ENCODE data around the gene SMYD1.

SMYD1 gene

DNA sequence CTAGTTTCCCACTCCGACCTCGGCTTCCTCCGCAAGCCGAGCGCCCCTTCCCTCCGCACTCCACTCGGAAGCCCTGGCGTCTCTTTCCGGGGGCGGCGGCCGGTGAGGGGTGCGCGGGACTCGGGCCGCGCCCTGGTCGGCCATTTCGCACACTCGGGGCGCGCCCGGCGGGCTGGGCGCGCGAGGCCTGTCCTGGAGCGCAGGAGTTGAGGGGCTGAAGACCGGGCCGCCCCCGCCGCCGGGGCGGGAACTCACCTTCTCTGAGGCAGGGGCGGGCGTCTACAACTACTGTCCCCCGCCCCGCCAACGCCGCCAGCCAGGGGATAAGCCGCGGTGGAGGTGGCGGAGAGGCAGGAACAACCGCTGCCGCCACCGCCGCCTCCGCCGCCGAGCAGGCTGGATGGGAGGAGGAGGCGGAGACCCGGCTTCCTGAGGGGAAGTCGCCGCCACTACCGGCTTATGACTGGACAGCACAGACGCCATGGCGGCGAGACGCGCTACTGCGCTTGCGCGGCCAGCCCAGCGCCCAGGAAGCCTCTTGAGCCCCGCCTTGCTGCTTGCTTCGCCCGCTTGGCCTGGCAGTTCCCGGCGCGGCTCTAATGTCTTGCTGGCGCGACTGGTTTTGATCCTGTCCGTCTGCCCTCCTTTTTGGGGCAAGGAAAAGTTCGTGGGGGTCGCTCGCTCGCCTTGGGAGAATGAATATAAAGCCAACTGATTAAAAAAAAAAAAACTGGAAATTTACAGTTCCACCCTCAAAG is 12.1 kb upstream of the SMYD1 start, which contains the start of gene KRCC1:
Gene KRCC1 (minus strand): TSS at position 413 of the 758 bp plus-strand sequence. CDS start 27,220 bp downstream, outside the sequence.
- TF ChIP-seq, protein P1, sequence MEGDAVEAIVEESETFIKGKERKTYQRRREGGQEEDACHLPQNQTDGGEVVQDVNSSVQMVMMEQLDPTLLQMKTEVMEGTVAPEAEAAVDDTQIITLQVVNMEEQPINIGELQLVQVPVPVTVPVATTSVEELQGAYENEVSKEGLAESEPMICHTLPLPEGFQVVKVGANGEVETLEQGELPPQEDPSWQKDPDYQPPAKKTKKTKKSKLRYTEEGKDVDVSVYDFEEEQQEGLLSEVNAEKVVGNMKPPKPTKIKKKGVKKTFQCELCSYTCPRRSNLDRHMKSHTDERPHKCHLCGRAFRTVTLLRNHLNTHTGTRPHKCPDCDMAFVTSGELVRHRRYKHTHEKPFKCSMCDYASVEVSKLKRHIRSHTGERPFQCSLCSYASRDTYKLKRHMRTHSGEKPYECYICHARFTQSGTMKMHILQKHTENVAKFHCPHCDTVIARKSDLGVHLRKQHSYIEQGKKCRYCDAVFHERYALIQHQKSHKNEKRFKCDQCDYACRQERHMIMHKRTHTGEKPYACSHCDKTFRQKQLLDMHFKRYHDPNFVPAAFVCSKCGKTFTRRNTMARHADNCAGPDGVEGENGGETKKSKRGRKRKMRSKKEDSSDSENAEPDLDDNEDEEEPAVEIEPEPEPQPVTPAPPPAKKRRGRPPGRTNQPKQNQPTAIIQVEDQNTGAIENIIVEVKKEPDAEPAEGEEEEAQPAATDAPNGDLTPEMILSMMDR (conservative IDR thresholded peaks at IDR 0.05; ENCODE audit: low read depth, low read length) = no peak
- DNase-seq (ENCODE audit: low read depth) = peak; percentile 89
- peak within 1 kb of the TSS; percentile 95 for H3K4me3 ChIP-seq (ENCODE audit: low read length)

DNA sequence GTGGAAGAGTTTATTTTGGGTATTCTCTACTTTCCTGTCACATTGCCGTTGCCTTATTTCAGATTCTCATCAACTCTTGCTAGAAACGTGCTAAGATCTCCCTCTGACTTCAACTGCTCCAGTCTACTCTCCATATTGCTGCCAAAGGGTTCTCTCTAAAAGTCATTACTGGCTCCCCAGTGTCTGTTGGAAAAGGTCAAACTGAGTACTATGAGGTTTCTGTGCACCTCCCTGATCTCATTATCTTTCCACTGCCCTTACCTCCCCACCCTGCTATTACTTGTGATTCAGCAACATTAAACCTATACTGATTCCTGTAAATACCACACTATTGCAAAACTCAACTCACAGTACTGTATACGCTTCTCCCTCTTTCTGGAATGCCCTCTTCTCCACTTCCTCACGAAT is 10.2 kb upstream of the SMYD1 start:
- TF ChIP-seq, protein P1 (conservative IDR thresholded peaks at IDR 0.05; ENCODE audit: low read depth, low read length) = no peak
- DNase-seq (ENCODE audit: low read depth) = no peak
- H3K4me3 ChIP-seq (ENCODE audit: low read length) = no peak overlapping the region

DNA sequence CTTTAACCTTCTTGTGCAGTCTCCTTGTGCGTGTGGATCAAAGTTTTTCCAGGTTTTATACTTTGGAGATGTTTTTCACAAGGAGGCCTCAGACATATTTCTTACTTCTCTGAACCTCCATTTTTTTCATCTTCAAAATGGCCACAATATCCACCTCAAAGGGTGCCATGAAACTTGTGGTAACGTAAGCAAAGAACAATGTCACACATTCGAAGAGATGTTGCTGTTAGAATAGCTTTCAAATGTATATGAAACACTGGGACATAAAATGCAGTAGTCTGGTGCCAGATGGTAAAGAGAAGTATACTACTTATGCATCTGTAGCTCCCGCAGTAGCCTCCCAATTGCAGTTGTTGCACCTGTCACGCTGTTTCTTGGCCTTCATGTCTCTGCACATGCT is 9.4 kb upstream of the SMYD1 start:
- H3K4me3 ChIP-seq (ENCODE audit: low read length) = no peak overlapping the region
- TF ChIP-seq, protein P1 (conservative IDR thresholded peaks at IDR 0.05; ENCODE audit: low read depth, low read length) = no peak
- DNase-seq (ENCODE audit: low read depth) = no peak

DNA sequence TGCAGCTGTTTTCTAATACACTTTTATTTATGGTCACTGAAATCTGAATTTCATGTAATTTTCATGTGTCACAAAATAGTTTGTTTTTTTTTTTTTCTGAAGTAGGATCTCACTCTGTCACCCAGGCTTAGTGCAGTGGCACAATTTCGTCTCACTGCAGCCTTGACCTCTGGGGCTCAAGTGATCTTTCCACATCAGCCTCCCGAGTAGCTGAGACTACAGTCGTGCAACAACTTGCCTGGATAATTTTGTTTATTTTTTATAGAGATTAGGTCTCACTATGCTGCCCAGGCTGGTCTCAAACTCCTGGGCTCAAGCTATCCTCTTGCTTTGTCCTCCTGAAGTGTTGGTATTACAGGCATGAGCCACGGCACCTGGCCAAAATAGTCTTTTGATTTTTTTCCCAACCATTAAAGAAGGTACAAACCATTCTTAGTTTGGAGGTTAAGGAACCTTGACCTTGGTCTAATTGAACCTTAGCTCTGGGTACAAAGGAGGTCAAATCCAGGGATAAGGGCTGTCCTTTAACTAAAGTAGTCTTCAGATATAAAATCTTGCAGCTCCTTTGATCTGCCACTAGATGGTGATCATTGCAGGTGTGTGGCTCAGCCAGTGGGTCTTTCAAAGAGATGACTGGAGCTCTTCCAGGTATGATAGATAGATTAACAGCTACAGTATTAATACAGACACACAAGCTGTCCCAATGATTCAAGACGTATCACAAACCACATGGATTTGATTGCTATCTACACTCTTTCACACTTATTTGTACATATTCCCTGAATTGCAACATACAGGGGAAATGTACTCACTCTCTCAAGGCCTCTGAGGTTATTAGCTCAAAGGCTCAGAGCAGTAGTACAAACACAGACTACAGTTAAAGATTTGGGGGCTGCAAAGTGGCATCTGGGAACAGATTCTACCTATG is 7.4 kb upstream of the SMYD1 start:
- TF ChIP-seq, protein P1 (conservative IDR thresholded peaks at IDR 0.05; ENCODE audit: low read depth, low read length) = peak; percentile 84
- no peak overlapping the region for H3K4me3 ChIP-seq (ENCODE audit: low read length)
- no peak for DNase-seq (ENCODE audit: low read depth)

DNA sequence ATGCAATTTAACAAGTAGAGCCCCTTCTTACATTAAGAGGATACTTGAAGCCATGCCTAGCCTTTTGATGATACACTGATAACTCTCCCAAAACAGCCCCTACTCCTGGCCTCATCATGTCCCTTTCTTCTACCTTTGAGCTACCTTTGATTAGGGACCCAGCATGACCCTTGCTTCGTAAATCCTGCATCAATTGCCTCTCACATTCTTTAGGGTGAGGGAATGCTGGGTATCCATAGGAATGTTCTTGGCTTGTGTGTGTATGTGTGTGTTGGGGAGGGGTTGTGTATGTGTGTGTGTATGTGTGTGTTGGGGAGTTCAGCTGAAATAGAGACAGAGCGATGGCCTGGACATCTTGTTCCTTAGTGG is 6.7 kb upstream of the SMYD1 start:
- no peak for DNase-seq (ENCODE audit: low read depth)
- TF ChIP-seq, protein P1 (conservative IDR thresholded peaks at IDR 0.05; ENCODE audit: low read depth, low read length) = no peak
- H3K4me3 ChIP-seq (ENCODE audit: low read length) = no peak overlapping the region

DNA sequence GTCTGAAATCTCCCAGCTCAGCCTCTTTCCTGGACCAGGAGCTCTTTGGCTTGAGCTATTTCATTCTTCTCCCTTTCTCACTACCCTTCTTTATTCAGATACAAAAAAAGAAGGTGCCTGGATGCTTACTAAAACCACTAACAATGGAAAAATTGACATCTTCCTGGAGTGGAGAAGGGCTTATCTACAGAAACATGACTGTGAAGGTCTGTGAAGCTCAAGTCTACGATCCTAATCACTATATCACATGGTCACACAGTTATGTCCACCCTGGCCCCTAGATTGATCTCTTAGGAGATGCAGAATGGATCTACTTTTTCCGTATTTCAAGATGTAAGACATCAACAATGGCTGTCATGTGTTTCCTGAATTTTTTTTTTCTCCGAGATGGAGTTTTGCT is 6.3 kb upstream of the SMYD1 start:
- TF ChIP-seq, protein P1 (conservative IDR thresholded peaks at IDR 0.05; ENCODE audit: low read depth, low read length) = no peak
- DNase-seq (ENCODE audit: low read depth) = no peak
- no peak overlapping the region for H3K4me3 ChIP-seq (ENCODE audit: low read length)
